ENCODE data around the gene ZMYND19.

DNA sequence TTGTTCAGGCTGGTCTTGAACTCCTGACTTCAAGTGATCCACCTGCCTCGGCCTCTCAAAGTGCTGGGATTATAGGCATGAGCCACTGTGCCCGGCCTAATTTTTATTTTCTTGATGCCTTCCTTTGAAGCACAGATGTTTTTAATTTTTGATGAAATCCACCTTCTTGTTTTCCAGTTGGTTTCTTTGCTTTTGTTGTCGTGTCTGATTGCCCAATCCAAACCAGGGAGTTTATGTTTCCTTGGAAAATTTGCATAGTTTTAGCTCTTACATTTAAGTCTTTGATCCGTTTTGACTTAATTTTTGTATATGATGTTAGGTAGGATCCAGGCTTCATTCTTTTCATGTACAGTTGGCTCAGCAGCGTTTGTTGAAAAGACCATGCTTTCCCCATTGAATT is 43.7 kb upstream of the ZMYND19 start:
- TF ChIP-seq, protein P1, sequence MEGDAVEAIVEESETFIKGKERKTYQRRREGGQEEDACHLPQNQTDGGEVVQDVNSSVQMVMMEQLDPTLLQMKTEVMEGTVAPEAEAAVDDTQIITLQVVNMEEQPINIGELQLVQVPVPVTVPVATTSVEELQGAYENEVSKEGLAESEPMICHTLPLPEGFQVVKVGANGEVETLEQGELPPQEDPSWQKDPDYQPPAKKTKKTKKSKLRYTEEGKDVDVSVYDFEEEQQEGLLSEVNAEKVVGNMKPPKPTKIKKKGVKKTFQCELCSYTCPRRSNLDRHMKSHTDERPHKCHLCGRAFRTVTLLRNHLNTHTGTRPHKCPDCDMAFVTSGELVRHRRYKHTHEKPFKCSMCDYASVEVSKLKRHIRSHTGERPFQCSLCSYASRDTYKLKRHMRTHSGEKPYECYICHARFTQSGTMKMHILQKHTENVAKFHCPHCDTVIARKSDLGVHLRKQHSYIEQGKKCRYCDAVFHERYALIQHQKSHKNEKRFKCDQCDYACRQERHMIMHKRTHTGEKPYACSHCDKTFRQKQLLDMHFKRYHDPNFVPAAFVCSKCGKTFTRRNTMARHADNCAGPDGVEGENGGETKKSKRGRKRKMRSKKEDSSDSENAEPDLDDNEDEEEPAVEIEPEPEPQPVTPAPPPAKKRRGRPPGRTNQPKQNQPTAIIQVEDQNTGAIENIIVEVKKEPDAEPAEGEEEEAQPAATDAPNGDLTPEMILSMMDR (IDR thresholded peaks at IDR 0.05), result no peak
- TF ChIP-seq POLR2A (IDR thresholded peaks at IDR 0.05), result no peak

Measured in heart left ventricle (tissue), 13 donors.